GM19025 (cell line): Measurements from ENCODE around the gene TMEM151B.
A peak's percentile ranks its signal among the peaks of the same experiment; 100 is the strongest.

Source experiments
- ATAC-seq: cut with Tn5 transposase; IDR thresholded peaks from one replicate; pipeline ENCODE4 v1.9.1; 2021; ENCODE audit warnings: mild to moderate bottlenecking, low read depth, moderate library complexity; ENCODE audit not compliant: unreplicated experiment

Gene TMEM151B

DNA sequence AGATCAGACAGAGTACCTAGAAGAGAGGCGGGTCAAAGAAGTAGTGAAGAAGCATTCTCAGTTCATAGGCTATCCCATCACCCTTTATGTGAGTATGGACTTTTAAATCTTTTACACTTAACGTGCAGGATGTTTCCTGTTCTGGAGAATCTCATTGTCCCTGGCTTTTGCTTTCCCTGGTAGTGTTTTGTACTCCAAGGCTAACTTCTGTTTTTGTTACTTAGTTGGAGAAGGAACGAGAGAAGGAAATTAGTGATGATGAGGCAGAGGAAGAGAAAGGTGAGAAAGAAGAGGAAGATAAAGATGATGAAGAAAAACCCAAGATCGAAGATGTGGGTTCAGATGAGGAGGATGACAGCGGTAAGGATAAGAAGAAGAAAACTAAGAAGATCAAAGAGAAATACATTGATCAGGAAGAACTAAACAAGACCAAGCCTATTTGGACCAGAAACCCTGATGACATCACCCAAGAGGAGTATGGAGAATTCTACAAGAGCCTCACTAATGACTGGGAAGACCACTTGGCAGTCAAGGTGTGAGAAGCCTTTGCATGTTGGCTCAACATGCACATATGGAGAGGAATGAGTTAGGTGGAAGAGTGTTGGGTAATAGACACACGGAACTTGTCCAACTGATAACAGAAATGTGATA lies 20.1 kb upstream of the TMEM151B start:
- no peak for ATAC-seq

DNA sequence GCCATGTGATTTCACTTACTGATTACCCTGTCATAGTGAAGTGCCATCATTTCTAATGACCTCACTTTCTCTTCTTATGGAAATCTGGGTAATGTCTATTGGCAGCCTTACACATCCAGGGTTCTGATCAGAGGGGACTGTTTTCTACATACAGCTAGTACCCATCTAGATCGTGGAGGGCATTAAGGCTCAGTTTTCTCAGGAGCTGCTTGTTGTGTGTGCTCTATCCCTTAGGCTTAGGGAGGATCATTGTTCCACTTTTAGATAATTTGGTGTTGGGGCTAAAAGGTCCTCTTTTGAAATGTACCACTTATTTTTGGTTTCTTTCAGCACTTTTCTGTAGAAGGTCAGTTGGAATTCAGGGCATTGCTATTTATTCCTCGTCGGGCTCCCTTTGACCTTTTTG lies 19.5 kb upstream of the TMEM151B start:
- ATAC-seq, result no peak

DNA sequence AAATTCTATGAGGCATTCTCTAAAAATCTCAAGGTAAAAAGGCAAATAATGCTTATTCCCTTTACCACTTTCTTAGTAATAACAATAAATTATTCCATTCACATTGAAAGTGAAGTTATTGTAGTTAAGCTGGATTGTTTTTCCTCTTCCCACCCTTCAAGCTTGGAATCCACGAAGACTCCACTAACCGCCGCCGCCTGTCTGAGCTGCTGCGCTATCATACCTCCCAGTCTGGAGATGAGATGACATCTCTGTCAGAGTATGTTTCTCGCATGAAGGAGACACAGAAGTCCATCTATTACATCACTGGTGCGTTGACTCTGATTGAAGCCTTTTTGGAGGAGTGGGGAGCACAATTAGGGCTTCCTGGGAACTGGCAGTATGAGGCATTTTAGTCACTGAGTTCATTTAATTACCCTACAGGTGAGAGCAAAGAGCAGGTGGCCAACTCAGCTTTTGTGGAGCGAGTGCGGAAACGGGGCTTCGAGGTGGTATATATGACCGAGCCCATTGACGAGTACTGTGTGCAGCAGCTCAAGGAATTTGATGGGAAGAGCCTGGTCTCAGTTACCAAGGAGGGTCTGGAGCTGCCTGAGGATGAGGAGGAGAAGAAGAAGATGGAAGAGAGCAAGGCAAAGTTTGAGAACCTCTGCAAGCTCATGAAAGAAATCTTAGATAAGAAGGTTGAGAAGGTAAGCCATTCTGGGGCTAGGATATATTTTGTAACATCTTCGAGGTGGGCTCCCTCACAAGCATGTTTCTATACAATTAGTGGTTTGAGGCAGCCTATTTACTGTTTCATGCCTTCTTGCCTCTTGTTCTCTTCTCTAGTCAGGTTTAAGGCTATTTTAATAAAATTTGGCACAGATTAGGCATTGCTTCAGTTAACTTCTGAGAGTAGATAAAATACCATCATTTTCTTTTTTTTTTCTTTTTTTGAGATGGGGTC lies 18.4 kb upstream of the TMEM151B start:
- no peak for ATAC-seq

DNA sequence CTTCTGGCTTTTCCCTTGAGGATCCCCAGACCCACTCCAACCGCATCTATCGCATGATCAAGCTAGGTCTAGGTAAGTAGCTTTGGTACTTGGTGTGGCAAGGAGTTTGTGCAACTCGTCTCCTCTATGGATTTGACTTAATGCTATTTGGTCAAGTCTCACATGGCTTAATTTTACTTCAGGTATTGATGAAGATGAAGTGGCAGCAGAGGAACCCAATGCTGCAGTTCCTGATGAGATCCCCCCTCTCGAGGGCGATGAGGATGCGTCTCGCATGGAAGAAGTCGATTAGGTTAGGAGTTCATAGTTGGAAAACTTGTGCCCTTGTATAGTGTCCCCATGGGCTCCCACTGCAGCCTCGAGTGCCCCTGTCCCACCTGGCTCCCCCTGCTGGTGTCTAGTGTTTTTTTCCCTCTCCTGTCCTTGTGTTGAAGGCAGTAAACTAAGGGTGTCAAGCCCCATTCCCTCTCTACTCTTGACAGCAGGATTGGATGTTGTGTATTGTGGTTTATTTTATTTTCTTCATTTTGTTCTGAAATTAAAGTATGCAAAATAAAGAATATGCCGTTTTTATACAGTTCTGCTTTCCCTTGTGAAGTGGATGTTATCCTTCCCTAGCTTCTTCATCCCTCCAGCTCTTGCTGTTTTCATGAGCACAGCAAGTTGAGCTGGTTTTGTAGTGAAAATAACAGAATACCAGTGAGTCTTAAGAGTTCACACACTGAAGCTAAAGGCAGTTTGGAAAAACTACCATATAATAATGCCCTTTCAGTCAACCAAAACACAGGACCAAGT lies 16.7 kb upstream of the TMEM151B start:
- no peak for ATAC-seq

DNA sequence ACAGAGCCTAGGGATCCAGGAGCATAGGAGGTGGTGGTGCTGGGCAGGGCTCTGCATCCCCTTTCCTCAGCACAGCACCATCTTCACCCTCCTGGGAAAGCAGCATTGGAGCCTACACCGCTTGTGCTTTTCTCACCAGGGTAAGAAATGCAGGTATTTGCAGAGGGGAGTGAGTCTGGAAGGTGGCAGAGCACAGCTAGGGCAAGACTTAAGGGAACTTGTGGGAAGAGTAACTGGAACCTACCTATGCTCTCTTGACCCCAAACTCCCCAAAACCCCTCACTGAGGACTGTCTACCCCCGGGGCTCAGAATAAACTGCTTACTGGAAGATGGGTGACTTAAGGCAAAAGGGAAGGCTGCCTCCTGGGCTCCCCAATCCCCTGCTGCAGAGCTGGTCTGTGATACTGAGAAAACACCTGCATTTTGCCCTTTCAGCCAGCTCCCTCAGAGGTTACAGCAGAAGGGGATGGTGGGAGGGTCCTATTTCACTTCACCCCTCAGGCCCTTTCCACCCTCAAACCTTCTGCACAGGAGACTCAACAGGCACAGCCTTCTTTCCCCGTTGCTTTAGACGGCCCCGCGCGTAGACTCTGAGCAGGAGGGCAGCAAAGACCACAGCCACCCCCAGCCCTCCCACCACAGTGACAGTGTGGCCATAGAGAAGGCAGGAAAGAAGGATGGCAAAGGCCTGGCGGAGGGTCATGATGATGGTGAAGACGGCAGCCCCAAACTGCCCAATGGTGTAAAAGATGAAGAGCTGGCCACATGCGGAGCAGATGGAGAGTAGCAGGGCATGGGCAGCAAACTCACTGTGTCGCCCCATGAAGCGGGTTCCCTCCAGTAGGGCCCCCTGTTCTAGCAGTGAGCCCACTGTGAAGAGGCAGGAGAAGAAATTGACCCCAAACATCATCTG lies 15.8 kb upstream of the TMEM151B start:
- no peak for ATAC-seq

DNA sequence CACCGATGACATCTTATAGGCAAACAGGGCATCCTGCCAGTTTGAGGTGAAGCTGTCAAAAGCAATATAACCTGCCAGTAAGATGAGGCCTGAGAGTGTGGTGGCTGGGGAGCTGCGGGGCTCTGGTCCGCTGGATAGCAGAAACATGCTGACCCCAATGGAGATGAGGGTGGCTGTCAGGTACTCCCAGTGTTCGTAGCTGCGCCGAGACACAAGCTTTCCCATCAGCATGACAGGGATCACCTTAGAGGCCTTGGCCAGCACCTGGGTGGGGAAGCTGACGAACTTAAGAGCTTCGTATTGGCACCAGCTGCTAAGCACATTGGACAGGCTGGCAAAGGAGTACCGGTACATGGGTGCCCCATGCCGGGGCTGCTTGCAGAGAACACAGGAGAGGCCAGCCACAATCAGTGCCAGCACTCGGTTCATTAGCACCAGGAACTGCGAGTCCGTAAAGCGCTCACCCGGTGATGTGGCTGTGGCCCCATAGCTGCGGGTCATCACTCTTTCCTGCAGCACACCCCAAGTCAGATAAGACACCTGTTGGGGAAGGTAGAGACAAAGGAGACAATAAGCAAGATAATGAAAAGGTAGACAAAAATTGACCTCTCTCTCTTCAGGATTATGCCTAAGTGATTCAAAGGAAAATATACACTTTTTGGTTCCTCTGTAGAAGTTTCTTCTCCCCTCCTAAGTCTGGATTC lies 15.0 kb upstream of the TMEM151B start:
- ATAC-seq, result no peak

DNA sequence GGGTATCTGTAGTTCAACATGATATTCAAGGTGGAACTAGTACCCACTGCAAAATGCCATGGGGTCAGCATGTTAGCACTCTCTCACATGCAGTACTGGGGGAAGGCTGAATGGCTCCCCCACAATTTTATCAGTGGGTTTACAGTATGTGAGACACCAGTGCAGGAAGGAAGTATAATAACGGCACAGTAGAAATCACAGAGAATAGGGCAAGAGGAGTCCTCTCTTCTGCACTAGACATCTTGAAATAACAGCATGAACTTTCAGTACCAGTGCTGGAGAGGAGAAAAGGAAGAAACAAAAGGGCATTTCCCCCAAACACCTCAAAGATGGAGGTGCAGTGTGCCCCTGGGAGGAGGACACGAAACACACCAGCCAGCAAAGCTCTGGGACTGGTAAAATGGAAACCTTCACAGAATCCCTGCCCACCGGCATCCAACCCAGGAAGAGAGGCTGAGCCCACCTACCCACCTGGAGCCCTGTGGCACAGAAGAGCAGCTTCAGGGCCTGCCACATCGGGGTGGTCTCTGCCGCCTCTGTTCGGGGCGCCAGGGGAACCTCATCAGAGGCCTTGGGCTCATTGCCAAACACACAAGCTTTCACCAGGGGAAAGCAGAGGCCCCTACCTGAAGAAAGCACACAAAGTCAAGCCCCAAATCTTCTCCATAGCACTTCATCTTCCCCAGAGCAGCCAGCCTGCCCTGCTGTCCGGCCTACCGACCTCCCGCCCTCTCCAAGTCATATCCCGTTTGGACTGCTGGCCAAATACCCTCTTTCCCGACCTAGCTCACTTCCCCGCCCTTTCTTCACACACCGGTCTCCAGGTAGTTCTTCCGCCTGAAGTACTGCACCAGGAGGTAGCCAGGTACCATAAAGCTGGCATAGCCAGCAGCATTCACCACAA lies 14.1 kb upstream of the TMEM151B start:
- no peak for ATAC-seq

DNA sequence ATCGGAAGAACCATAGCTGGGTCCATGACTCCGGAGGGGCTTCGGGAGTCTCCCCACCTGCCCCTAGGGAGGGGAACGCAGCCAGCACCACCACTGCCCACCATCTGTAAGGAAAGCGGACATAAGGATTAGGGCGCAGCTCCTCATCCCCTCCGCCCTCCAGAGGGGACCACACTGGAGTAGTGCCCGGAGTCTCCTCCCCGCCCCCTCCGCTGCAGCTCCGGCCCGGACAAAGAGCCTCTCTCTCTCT lies 13.6 kb upstream of the TMEM151B start:
- no peak for ATAC-seq

DNA sequence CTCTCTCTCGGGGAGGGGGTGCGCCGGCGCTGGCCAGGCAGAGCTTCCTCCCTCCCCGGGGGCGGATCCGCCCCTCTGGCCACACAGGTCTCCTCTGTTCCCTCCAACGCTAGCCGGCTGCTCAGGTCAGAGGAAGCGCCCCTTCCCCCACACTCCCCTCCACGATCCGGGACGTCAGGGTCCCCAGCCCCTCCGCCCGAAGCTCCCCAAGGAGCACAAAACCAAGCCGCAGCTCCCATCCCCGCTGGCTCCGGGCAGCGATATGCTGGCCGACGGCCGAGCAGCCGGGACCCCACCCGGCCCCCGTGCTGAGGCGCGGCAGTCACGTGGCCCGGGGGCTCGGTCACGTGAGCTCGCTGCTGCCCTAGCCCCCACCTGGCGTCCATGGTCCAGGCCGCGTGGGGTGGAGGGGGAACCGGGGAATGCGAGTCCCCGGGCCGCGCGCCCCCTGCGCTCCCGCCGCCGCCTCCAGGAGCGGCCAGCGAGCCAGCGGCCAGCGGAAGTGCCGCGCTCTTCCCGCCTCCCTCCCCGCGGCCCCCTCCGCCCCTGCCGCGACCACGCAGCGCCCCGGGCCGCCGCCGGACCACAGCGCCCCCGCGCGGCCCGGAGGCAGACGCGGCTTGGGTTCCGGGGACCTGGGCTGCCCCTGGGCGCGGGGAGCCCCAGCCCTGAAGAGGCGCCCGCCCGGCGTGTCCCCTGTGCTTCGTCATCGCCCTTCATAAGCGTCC lies 13.1 kb upstream of the TMEM151B start, which contains the start of gene SLC35B2:
Gene SLC35B2 (minus strand): TSS at position 504 of the 728 bp plus-strand sequence. CDS start 118 bp downstream, at position 386.
- peak; percentile 55 for ATAC-seq

DNA sequence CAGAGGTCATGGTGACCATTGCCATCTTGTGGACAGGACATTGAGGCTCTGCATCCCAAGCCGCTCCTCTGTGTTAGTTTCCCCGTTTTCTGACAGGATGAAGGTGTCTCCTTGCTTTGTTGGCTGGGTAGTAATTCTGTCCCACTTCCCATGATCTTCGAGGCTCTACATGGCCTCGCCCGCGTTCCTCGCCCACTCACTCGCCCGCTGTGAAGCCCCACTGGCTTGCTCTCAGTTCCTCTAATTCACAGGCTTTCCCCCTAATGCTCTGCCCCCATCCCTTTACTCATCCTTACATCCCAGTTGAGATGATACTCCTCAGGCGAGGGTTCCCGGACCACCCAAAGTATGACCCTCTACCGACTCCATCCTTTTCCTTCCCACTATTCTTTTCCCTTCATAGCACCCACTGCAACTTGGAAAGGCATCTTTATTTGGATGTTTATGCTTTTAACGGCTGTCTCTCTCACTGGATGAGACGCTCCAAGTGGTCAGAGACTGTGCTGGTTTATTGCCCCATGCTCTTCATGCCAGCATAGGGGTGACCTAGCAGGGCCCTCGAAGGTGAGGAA lies 12.4 kb upstream of the TMEM151B start:
- ATAC-seq, result peak; percentile 4

DNA sequence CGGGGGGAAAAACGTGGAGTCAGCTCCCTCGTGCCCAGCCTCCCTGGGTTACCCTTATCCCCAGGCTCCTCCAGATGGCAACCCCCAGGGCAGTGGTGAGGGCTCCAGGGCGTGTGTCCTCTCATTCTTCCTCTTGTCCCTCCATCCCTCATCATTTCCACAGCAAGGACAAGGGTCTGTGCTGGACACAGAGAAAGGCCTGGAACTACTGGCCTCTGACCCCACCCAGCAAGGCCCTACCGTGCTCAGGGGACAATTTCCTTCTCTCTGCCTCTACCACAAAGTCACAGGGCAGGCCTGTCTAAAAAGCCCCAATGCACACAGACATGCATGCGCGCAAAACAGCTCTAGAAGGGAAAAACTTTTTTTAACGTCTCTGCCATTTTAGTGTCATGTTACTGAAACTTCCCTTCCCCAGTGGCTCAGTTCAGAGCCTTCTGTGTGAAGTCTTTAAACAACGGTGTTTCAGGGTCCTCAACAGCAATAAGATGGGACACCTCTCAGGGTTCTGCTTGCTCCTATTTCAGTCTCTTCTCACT lies 11.9 kb upstream of the TMEM151B start:
- ATAC-seq, result no peak

DNA sequence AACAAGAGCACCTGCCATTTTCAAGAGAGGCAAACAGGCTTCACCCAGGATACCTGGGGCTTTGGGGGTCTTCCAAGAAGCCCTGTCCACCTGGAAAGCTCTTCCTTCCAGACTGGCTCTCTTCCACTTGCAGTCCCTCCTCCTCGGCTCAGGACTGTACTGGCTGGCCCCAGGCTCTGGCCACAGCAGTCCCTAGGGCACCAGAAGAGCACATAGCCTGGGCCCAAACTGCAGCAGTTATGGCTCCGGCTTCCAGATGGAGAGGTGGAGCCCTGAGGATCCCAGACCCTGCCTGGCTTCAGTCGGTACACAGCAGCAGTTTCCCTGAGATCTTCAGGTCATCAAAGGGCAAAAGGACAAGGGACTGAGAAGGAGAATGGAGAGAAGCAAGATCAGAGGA lies 11.3 kb upstream of the TMEM151B start:
- no peak for ATAC-seq

DNA sequence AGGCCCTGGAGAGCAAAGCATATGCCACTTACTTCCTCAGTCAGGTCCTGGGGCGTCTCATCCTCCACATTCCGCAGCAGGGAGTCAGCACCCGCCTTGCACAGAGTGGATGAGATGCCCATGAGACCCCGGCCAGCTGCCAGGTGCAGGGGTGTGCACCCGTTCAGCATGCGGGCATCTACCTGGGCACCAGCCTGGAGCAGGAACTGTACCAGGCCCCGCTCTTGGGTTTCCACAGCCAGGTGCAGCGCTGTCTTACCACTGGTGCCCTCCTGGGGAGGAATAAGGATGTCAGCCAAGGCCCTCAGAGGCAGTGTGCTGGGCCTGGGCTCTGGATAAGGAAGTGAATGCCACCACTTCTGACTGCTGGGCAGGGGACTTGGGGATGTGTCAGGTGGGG lies 10.2 kb upstream of the TMEM151B start:
- ATAC-seq, result no peak

DNA sequence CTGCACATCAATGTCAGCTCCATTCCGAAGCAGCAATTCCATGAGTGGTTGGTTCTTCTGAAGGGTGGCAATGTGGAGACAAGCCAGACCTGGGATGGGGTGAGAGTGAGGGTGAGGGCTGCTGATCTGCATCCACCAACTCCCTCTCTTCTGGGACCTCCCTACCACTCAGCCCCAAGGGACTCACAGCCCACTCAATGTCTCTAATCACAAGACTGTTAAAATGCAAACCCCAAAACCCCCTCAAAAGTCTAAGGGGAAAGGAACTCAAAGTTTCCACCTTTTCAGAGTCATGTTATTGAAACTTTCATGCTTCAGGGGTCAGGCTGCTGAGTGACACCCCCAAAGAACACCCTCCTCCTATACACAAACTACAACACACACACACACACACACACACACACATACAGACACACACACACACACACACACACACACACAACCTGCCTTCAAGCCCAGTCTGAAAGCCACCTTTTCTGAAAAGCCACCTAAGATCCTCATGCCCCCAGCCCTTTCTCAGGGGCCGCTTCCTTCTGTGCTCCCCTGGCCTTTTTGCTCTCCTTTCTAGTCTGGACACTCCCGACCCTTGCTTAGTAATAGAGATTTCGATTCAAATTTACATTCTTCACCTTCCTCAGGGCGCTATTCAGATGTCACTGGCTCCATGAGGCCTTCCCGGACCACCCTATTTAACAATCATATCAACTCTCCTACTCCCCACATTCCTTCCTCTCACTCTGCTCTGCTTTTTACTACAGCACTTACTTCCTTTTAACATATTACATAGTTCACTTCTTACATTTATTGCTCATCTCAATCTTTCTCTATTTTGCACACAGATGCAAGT lies 9.6 kb upstream of the TMEM151B start:
- ATAC-seq, result no peak

DNA sequence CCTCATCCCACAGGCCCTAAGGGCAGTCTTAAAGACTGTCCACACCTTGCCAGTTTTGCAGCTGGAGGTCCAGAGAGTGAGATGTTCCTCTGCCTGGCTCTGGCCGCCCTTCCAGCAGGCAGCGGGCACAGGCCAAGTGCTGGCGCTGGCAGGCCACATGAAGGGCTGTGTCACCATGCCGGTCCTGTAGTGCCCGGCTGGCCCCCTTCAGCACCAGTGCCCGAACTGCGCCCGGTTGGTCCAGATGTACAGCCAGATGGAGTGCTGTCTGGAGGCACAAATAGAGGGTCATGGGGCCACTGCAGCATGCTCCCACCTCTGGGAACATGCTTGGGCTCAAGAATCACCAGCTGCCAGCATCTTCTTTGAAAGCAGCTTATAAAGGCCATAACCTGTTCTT lies 8.7 kb upstream of the TMEM151B start:
- no peak for ATAC-seq
